HG03280 (cell line): ENCODE measurements around the gene RDH8.

Source experiments
- ATAC-seq: cut with Tn5 transposase; IDR thresholded peaks from one replicate; pipeline ENCODE4 v1.9.1; 2021; ENCODE audit warnings: mild to moderate bottlenecking, moderate library complexity; ENCODE audit not compliant: unreplicated experiment

RDH8 gene

GRCh38 chr19:10036601-10037071 is 23.4 kb downstream of the RDH8 start:
- ATAC-seq = no peak

- no peak for ATAC-seq
Measured at GRCh38 chr19:10037367-10037766, 24.1 kb downstream of the RDH8 start.

- ATAC-seq = no peak
Measured at GRCh38 chr19:10037809-10038208, 24.5 kb downstream of the RDH8 start.

GRCh38 chr19:10043286-10043927 is 30.1 kb downstream of the RDH8 start:
- ATAC-seq = no peak

GRCh38 chr19:10044390-10044789 is 31.1 kb downstream of the RDH8 start:
- no peak for ATAC-seq

GRCh38 chr19:10045371-10045770 is 32.1 kb downstream of the RDH8 start:
- no peak for ATAC-seq

GRCh38 chr19:10049626-10050025 is 36.3 kb downstream of the RDH8 start:
- no peak for ATAC-seq

- no peak for ATAC-seq
Measured at GRCh38 chr19:10052602-10053360, 39.5 kb downstream of the RDH8 start.

GRCh38 chr19:10061717-10062310 is 48.5 kb downstream of the RDH8 start:
- no peak for ATAC-seq

- ATAC-seq = no peak
Measured at GRCh38 chr19:10068205-10068604, 54.9 kb downstream of the RDH8 start.

- no peak for ATAC-seq
Measured at GRCh38 chr19:10069046-10069445, 55.8 kb downstream of the RDH8 start.

GRCh38 chr19:10070730-10071446 is 57.6 kb downstream of the RDH8 start:
- no peak for ATAC-seq
